ENCODE measurements around the gene ZFP36. TPM values are rescaled to one million over a fixed set of nuclear protein-coding genes. Genes with fewer than 3 reads are reported as not detected.
"Not testable (repeated sequence)": the region's sequence is repeated elsewhere in the genome, so short reads cannot be mapped to it uniquely, and the experiment has no call there.

ZFP36 gene
- total RNA-seq, 6 experiments from 2014 or later = 30.9 to 81.6 (median 68.5) TPM

DNA sequence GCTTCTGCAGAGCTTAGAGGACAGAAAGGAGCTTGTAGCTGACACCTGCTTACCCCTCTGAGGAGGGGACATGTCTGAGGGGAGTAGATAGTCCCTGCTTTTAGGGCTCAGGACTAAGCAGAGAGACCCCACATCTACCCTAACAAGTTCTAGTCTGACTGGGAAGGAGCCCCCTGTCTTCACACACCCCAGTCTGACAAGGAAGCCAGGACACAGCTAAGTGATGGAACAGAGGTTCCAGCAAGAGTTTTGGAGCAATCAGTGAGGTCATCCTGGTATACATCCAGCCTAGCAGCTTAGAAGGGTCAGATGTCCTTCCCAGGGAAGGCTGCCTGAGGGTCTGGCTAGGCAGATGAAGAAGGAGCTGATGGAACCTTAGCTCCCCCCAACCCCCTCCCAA lies 30.7 kb upstream of the ZFP36 start:
- H3K9me3 Mint-ChIP-seq = no peaks in the 10 kb centered on the region
- no peak for TF ChIP-seq CTCF (IDR thresholded peaks at IDR 0.05)
- H3K27ac Mint-ChIP-seq = peak overlapping the region; percentile 10; the same call in 1 of the 2 replicates
- H3K4me1 Mint-ChIP-seq (ENCODE audit: low read depth) = peaks cover 36% of the 10 kb centered on the region
- H3K36me3 Mint-ChIP-seq (ENCODE audit: low read depth) = peaks cover 33% of the 10 kb centered on the region
- no peak for DNase-seq
- peaks cover 4% of the 10 kb centered on the region for H3K27me3 Mint-ChIP-seq (ENCODE audit: insufficient read depth)
- H3K4me3 Mint-ChIP-seq = no peak overlapping the region

DNA sequence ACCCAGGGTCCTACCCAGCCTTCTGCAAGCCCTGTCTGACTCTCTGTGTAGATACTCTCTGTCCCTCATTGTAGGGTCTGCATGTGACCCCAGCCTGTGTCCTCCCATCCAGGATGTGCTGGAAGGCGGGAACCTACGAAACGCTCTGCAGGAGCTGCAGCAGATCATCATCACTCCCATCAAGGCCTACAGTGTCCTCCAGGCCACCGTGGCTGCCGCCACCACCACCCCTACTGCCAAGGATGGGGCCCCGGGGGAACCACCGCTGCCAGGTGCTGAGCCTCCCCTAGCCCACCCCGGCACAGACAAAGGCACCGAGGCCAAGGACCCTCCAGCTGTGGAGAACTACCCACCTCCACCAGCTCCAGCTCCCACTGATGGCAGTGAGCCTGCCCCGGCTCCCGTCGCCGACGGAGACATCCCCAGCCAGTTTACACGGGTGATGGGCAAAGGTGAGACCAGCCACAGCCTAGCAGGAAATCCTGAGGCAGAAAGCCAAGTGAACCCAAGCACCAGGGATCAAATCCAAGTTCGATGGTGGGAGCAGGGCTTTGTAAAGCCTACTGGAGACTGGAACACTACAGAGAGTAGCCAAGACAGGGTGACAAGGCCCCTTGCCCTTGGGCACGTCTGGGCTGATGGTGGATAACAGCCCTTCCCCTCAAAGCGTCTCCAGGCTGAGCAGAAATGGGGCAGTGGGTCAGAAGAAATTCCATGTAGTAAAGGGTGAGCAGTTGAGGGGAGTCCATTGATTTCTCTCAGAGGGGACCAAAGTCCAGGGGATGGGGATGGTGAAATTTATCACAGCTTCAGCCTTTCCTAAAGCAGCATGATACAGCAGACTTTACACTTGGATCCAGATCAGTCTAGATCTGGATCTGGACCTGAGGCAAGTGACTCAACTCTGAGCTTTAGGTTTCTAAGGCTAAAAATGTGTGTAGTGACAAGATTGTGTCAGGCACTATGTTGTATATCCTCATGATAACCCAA lies 29.0 kb upstream of the ZFP36 start:
- H3K4me1 Mint-ChIP-seq (ENCODE audit: low read depth) = peaks cover 30% of the 10 kb centered on the region
- H3K9me3 Mint-ChIP-seq = no peaks in the 10 kb centered on the region
- H3K27me3 Mint-ChIP-seq (ENCODE audit: insufficient read depth) = peaks cover 4% of the 10 kb centered on the region
- TF ChIP-seq CTCF (IDR thresholded peaks at IDR 0.05) = no peak
- peaks cover 35% of the 10 kb centered on the region for H3K36me3 Mint-ChIP-seq (ENCODE audit: low read depth)
- no peak overlapping the region for H3K4me3 Mint-ChIP-seq
- peak overlapping the region; percentile 85 for H3K27ac Mint-ChIP-seq
- DNase-seq = peak; percentile 52

DNA sequence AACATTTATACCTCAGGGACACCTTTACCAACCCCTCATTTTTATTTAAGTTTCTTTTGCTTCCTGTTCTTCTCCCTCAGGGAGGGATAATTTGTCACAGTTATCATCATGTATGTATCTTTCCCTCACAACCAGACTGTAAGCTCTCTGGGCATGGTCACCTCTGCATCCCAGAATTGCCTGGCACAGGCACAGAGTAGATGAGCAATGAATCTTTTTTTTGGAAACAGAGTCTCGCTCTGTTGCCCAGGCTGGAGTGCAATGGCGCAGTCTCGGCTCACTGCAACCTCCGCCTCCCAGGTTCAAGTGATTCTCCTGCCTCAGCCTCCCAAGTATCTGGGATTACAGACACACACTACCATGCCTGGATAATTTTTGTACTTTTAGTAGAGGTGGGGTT lies 27.3 kb upstream of the ZFP36 start:
- H3K27me3 Mint-ChIP-seq (ENCODE audit: insufficient read depth); H3K9me3 Mint-ChIP-seq; DNase-seq; H3K4me3 Mint-ChIP-seq; H3K27ac Mint-ChIP-seq: not testable (repeated sequence)
- H3K36me3 Mint-ChIP-seq (ENCODE audit: low read depth) = peaks cover 29% of the 10 kb centered on the region
- peaks cover 21% of the 10 kb centered on the region; the same call in 1 of the 2 replicates for H3K4me1 Mint-ChIP-seq (ENCODE audit: low read depth)

GRCh38 chr19:39379865-39380396 lies 26.7 kb upstream of the ZFP36 start:
- no peak for DNase-seq
- no peak overlapping the region for H3K27ac Mint-ChIP-seq
- peaks cover 28% of the 10 kb centered on the region for H3K36me3 Mint-ChIP-seq (ENCODE audit: low read depth)
- H3K9me3 Mint-ChIP-seq = no peaks in the 10 kb centered on the region
- no peak overlapping the region for H3K4me3 Mint-ChIP-seq
- peaks cover 21% of the 10 kb centered on the region; the same call in 1 of the 2 replicates for H3K4me1 Mint-ChIP-seq (ENCODE audit: low read depth)
- no peak for TF ChIP-seq CTCF (IDR thresholded peaks at IDR 0.05)
- H3K27me3 Mint-ChIP-seq (ENCODE audit: insufficient read depth) = peaks cover 1% of the 10 kb centered on the region

DNA sequence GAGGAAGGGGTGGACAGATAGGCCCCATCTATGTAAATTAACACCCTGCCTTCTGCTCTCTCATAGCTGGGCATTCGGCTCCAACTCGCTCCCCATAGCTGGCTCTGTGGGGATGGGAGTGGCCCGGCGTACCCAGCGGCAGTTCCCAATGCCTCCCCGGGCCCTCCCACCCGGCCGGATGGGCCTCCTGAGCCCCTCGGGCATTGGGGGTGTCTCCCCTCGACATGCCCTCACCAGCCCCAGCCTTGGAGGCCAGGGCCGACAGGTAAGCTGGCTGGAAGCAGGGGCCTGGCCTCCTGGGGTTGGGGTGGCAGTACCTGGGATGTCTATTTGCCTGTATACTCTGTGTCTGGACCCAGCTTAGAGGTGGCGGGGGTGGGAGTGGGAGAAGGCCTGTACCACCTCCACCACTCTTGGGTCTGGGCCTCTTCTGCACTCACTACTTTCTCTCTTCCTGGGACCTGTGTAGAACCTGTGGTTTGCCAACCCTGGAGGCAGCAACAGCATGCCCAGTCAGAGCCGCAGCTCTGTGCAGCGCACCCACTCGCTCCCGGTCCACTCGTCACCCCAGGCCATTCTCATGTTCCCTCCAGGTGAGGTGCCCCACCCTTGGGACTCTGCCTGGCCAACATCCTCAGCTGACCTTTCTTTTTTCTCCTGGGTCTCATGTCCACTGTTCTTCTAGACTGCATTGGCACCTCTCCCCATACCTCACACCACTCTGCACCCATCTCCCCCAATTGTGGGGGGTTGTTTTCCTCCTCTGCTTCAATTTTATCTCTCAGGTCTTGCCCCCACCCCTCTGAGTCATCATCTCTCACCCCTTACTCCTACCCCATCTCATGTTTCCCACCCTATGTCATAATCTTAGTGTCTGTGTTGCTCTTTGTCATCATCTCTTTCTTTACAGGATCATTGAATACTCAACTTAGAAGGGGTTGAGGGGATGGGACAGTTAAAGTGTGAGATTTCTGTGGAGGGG lies 25.8 kb upstream of the ZFP36 start:
- Mint-ChIP-seq H3K36me3 (ENCODE audit: low read depth) (peaks cover 32% of the 10 kb centered on the region), H3K27ac (no peak overlapping the region; the same call in 1 of the 2 replicates), H3K27me3 (ENCODE audit: insufficient read depth) (peaks cover 2% of the 10 kb centered on the region), H3K9me3 (no peaks in the 10 kb centered on the region), H3K4me3 (no peak overlapping the region), H3K4me1 (ENCODE audit: low read depth) (peaks cover 21% of the 10 kb centered on the region; the same call in 1 of the 2 replicates)
- no peak for TF ChIP-seq CTCF (IDR thresholded peaks at IDR 0.05)
- DNase-seq = no peak

All from HFFc6 (cell line).